ENCODE results near the gene MAGI2.

GRCh38 chr7:78143661-78144060 is 1309.8 kb downstream of the MAGI2 start:
- TF ChIP-seq ELF1 (CRISPR knock-in tag; IDR thresholded peaks at IDR 0.05) (no peak), DDIT3 (CRISPR knock-in tag; IDR thresholded peaks at IDR 0.05) (no peak), FOXK2 (IDR thresholded peaks at IDR 0.05) (no peak), ZNF264 (CRISPR knock-in tag; IDR thresholded peaks at IDR 0.05) (no peak), TCF7 (IDR thresholded peaks at IDR 0.05; ENCODE audit: low read depth) (no peak), NFE2 (CRISPR knock-in tag; IDR thresholded peaks at IDR 0.05) (no peak), RAD51 (IDR thresholded peaks at IDR 0.05; ENCODE audit: borderline replicate concordance) (no peak), SMC3 (IDR thresholded peaks at IDR 0.05; ENCODE audit: low read length) (no peak), YY1 (IDR thresholded peaks at IDR 0.05; ENCODE audit: insufficient read depth, insufficient replicate concordance, low read depth, low read length) (no peak), POLR2AphosphoS5 (IDR thresholded peaks at IDR 0.05; ENCODE audit: low read depth, low read length) (no peak), ZC3H4 (CRISPR knock-in tag; IDR thresholded peaks at IDR 0.05; ENCODE audit: borderline replicate concordance) (no peak), KDM1A (CRISPR knock-in tag; IDR thresholded peaks at IDR 0.05) (no peak)
- TF ChIP-seq, protein P1, sequence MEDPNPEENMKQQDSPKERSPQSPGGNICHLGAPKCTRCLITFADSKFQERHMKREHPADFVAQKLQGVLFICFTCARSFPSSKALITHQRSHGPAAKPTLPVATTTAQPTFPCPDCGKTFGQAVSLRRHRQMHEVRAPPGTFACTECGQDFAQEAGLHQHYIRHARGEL (CRISPR knock-in tag; IDR thresholded peaks at IDR 0.05): no peak
- TF ChIP-seq, protein P2, sequence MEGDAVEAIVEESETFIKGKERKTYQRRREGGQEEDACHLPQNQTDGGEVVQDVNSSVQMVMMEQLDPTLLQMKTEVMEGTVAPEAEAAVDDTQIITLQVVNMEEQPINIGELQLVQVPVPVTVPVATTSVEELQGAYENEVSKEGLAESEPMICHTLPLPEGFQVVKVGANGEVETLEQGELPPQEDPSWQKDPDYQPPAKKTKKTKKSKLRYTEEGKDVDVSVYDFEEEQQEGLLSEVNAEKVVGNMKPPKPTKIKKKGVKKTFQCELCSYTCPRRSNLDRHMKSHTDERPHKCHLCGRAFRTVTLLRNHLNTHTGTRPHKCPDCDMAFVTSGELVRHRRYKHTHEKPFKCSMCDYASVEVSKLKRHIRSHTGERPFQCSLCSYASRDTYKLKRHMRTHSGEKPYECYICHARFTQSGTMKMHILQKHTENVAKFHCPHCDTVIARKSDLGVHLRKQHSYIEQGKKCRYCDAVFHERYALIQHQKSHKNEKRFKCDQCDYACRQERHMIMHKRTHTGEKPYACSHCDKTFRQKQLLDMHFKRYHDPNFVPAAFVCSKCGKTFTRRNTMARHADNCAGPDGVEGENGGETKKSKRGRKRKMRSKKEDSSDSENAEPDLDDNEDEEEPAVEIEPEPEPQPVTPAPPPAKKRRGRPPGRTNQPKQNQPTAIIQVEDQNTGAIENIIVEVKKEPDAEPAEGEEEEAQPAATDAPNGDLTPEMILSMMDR (CRISPR knock-in tag; IDR thresholded peaks at IDR 0.05): no peak
